Smooth muscle cell (in vitro differentiated cells): ENCODE results near the gene TNIP1. TPM values are rescaled to one million over a fixed set of nuclear protein-coding genes. Genes with fewer than 3 reads are reported as not detected.

Experiments used
- DNase-seq: peaks from one replicate; lab custom pipeline; 2025; ENCODE audit not compliant: unreplicated experiment; lab: John Stamatoyannopoulos, UW
- H2AFZ ChIP-seq: fragments of 200-600 bp; sonication (generic); 2 replicates; pipeline ENCODE4 v1.6.0; 2016; ENCODE audit warnings: antibody characterized with exemption, low read depth, mild to moderate bottlenecking
- H3F3A ChIP-seq: fragments of 200-600 bp; sonication (generic); 2 replicates; pipeline ENCODE4 v1.6.0; 2017; ENCODE audit warnings: antibody characterized with exemption, low read depth
- H3K27ac ChIP-seq: fragments of 200-600 bp; sonication (generic); 2 replicates; pipeline ENCODE4 v1.5.1; 2016; ENCODE audit warnings: low read depth, mild to moderate bottlenecking
- H3K27me3 ChIP-seq: fragments of 200-600 bp; sonication (generic); 2 replicates; pipeline ENCODE4 v1.6.1; 2016; ENCODE audit warnings: low read depth, mild to moderate bottlenecking
- H3K36me3 ChIP-seq: fragments of 200-600 bp; sonication (generic); 2 replicates; pipeline ENCODE4 v1.5.1; 2016; ENCODE audit warnings: low read depth
- H3K4me1 ChIP-seq: fragments of 200-600 bp; sonication (generic); 2 replicates; pipeline ENCODE4 v1.5.1; 2016; ENCODE audit warnings: low read depth
- H3K4me2 ChIP-seq: fragments of 200-600 bp; sonication (generic); 2 replicates; pipeline ENCODE4 v1.6.0; 2016; ENCODE audit warnings: mild to moderate bottlenecking
- H3K4me3 ChIP-seq: fragments of 200-600 bp; sonication (generic); 2 replicates; pipeline ENCODE4 v1.5.1; 2016; ENCODE audit warnings: mild to moderate bottlenecking
- H3K79me2 ChIP-seq: fragments of 200-600 bp; sonication (generic); 2 replicates; pipeline ENCODE4 v1.6.0; 2016; ENCODE audit warnings: low read depth, mild to moderate bottlenecking
- H3K9ac ChIP-seq: fragments of 200-600 bp; sonication (generic); 2 replicates; pipeline ENCODE4 v1.6.0; 2016; ENCODE audit warnings: low read depth
- H3K9me3 ChIP-seq: fragments of 200-600 bp; sonication (generic); replicated peaks from 2 replicates; pipeline ENCODE4 v1.5.1; 2016; ENCODE audit warnings: low read depth
- H4K20me1 ChIP-seq: fragments of 200-600 bp; sonication (generic); 2 replicates; pipeline ENCODE4 v1.6.0; 2016; ENCODE audit warnings: low read depth
- CTCF ChIP-seq: fragments of 200-600 bp; sonication (generic); IDR thresholded peaks from 2 replicates; pipeline ENCODE4 v1.5.1; 2017; ENCODE audit warnings: borderline replicate concordance, mild to moderate bottlenecking, antibody characterized with exemption; ENCODE audit not compliant: insufficient read depth, poor library complexity, severe bottlenecking
- WGBS: methylation state at CpG from one replicate; pipeline ENCODE4 v1.1.7; 2016; ENCODE audit warnings: low lambda C conversion rate; 5-methylcytosine and 5-hydroxymethylcytosine counted together
- polyA plus RNA-seq: library from polyadenylated mRNA; unstranded; fragments of >200 nt; fragmentation: Nextera tagmentation; extraction: Ambion mirVana; gene quantifications from 2 replicates; pipeline ENCODE4 v1.2.1, GENCODE V29; 2016
- total RNA-seq: library from RNA; depleted of rRNA; stranded (reverse); fragments of >200 nt; gene quantifications from 2 replicates; pipeline ENCODE4 v1.2.3, GENCODE V29; 2014

Gene TNIP1
- total and polyA plus RNA-seq, 2 experiments from 2014 or later, result 51.4 to 73.7 TPM

- H3F3A ChIP-seq, result peaks cover 15% of the 10 kb centered on the region
- H3K4me1 ChIP-seq, result no peaks in the 10 kb centered on the region
- H3K27ac ChIP-seq, result peak overlapping the region; percentile 99
- H3K36me3 ChIP-seq, result no peaks in the 10 kb centered on the region
- 79% methylated on average over 12 of the region's 12 CpGs for WGBS
- no peaks in the 10 kb centered on the region for H4K20me1 ChIP-seq
- no peak overlapping the region for H3K4me3 ChIP-seq
- no peaks in the 10 kb centered on the region for H3K79me2 ChIP-seq
- peak overlapping the region; percentile 87 for H3K9ac ChIP-seq
- no peak for DNase-seq
- peak overlapping the region; percentile 33 for H3K4me2 ChIP-seq
- H2AFZ ChIP-seq, result no peak overlapping the region
- H3K9me3 ChIP-seq, result no peaks in the 10 kb centered on the region
- no peaks in the 10 kb centered on the region for H3K27me3 ChIP-seq
- TF ChIP-seq CTCF, result no peak
These were observed 13.4 kb upstream of the TNIP1 start for GRCh38 chr5:151094030-151094851.

DNA sequence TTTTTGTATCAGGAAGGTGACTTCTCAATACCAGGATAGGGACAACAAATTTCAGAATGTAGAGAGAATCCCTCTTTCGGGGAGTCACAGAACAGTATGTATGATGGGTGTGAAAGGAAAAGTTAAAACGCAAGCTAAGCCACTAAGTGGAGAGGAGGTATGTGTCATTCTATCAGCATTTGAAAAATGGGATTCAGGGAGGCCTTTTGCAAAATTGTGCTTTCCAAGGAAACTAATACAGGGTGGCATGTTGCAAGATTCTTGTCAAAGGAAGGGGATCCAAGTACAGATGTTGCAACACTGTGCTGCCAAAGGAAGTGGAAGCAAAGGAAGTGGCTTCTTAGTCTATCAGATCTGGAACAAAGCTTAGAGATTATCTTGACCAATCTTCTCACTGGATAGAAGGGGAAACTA is 12.6 kb upstream of the TNIP1 start:
- DNase-seq, result no peak
- Histone ChIP-seq H3K79me2 (no peaks in the 10 kb centered on the region), H3K27me3 (no peaks in the 10 kb centered on the region), H3K4me2 (peak overlapping the region; percentile 33), H3K9me3 (no peaks in the 10 kb centered on the region), H3K27ac (peak overlapping the region; percentile 99), H3K36me3 (no peaks in the 10 kb centered on the region), H3K4me3 (no peak overlapping the region), H4K20me1 (no peaks in the 10 kb centered on the region), H3K4me1 (no peaks in the 10 kb centered on the region), H3K9ac (peak overlapping the region; percentile 87), H3F3A (peaks cover 12% of the 10 kb centered on the region), H2AFZ (no peak overlapping the region)
- TF ChIP-seq CTCF, result no peak
- 5% methylated on average over 2 of the region's 2 CpGs for WGBS

DNA sequence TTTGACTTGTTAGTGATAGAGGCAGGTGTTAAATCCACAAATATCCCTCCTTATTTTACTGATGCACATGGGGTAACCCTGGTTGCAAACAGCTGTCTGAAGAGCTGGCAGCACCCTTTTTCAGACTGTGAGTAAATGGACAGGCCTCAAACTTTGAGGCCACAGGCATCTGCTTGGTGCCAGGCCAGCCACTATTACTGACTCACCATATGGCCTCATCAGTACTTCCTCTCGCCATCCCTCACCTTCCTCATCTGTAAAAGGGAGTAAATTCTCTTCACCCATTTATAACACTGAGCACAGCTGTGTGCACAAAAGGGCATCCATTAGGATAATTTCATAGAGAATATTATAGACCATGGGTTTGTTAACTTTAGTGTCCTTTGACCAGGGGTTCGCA is 11.9 kb upstream of the TNIP1 start:
- Histone ChIP-seq H3K27ac (peak overlapping the region; percentile 99), H3K36me3 (no peaks in the 10 kb centered on the region), H2AFZ (no peak overlapping the region), H3K9ac (peak overlapping the region; percentile 87), H3K4me2 (peak overlapping the region; percentile 33), H3K4me1 (no peaks in the 10 kb centered on the region), H4K20me1 (no peaks in the 10 kb centered on the region), H3K79me2 (no peaks in the 10 kb centered on the region), H3K27me3 (no peaks in the 10 kb centered on the region), H3F3A (peaks cover 12% of the 10 kb centered on the region), H3K9me3 (no peaks in the 10 kb centered on the region), H3K4me3 (no peak overlapping the region)
- 63% methylated on average over 2 of the region's 2 CpGs for WGBS
- TF ChIP-seq CTCF, result no peak
- no peak for DNase-seq

DNA sequence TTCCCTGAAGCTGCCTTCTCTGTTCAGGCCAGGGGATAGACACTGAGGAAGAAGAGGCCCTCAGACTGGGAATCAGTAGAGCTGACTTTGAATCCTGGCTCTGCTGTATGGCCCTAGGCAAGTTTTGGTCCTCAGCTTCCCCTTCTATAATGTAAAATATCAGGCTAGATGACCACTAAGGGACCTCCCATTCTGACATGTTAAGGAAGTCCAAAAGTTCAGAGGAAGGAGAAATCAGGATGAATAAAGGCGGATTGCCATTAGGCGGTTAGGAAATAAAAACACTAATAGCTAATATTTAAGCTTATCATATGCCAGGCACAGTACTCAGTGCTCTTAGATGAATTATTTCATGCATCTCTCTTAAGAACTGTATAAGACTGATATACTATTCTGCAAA is 8.9 kb upstream of the TNIP1 start:
- Histone ChIP-seq H3K9ac (no peak overlapping the region), H2AFZ (no peak overlapping the region), H3K4me1 (no peaks in the 10 kb centered on the region), H3K9me3 (no peaks in the 10 kb centered on the region), H3K27ac (no peak overlapping the region), H3K27me3 (no peaks in the 10 kb centered on the region), H3K79me2 (no peaks in the 10 kb centered on the region), H3K36me3 (no peaks in the 10 kb centered on the region), H3K4me2 (no peak overlapping the region), H4K20me1 (no peaks in the 10 kb centered on the region), H3K4me3 (no peak overlapping the region), H3F3A (peaks cover 18% of the 10 kb centered on the region)
- TF ChIP-seq CTCF, result no peak
- no peak for DNase-seq
- 96% methylated on average over 2 of the region's 2 CpGs for WGBS
